Activated naive CD4-positive, alpha-beta T cell treated with anti-CD3 and anti-CD28 coated beads for 36 hours (primary cell): ENCODE measurements around the gene HADH. TPM values are rescaled to one million over a fixed set of nuclear protein-coding genes. Genes with fewer than 3 reads are reported as not detected.

Experiments
- CTCF ChIA-PET: fragments of 350-600 bp; sonication (Branson Sonifier 250); formaldehyde crosslinking; loops from one replicate; lab custom pipeline; 2021; ENCODE audit warnings: antibody characterized with exemption; lab: Charles Lee
- DNase-seq: peaks from one replicate; pipeline ENCODE4 v3.0.0-alpha.2; 2020
- H3K27ac Mint-ChIP-seq: one replicate; pipeline ENCODE4 v1.8.0; 2021; ENCODE audit warnings: mild to moderate bottlenecking, mixed read lengths
- H3K27me3 Mint-ChIP-seq: one replicate; pipeline ENCODE4 v1.8.0; 2021; ENCODE audit warnings: low read depth, mixed read lengths
- H3K36me3 Mint-ChIP-seq: one replicate; pipeline ENCODE4 v1.8.0; 2021; ENCODE audit warnings: low read depth, mixed read lengths
- H3K4me1 Mint-ChIP-seq: one replicate; pipeline ENCODE4 v1.8.0; 2021; ENCODE audit warnings: low read depth, mixed read lengths
- H3K4me3 Mint-ChIP-seq: one replicate; pipeline ENCODE4 v1.8.0; 2021; ENCODE audit warnings: mild to moderate bottlenecking, moderate library complexity, mixed read lengths
- H3K9me3 Mint-ChIP-seq: one replicate; pipeline ENCODE4 v1.8.0; 2021; ENCODE audit warnings: mixed read lengths
- intact Hi-C: fragments of 100-400 bp; cut with micrococcal nuclease; formaldehyde crosslinking; loops from one replicate; pipeline ENCODE4 v1.15.1; 2023
- total RNA-seq, 2 experiments: library from RNA; stranded (reverse); gene quantifications; one replicate each; pipeline ENCODE4 v1.2.3, GENCODE V29; 2021

HADH gene
- total RNA-seq, 2 experiments from 2014 or later, result 56.1 to 57.6 TPM

- peaks cover 13% of the 10 kb centered on the region for H3K4me1 Mint-ChIP-seq
- peak; percentile 95 for DNase-seq
- no peak overlapping the region for H3K4me3 Mint-ChIP-seq
- intact Hi-C loops, result loop anchor here (1.0 to 10.0 kb wide), 6 partner anchors 475 to 1389 kb away; no protein-coding TSS in a partner anchor
- no peaks in the 10 kb centered on the region for H3K27me3 Mint-ChIP-seq
- peaks cover 23% of the 10 kb centered on the region for H3K36me3 Mint-ChIP-seq
- no peaks in the 10 kb centered on the region for H3K9me3 Mint-ChIP-seq
- H3K27ac Mint-ChIP-seq, result no peak overlapping the region
- CTCF ChIA-PET, result interaction anchor here (0.6 to 5.1 kb wide), 52 partner anchors 9 to 1388 kb away, joined by 3 to 90 read pairs (median 4); partner anchors contain the start of gene RPL34
Measured at GRCh38 chr4:108018040-108018883, 28.6 kb downstream of the HADH start.

- peaks cover 29% of the 10 kb centered on the region for H3K36me3 Mint-ChIP-seq
Measured at GRCh38 chr4:108018884-108019187, 29.1 kb downstream of the HADH start.

GRCh38 chr4:108024085-108024877 lies 34.6 kb downstream of the HADH start:
- no peaks in the 10 kb centered on the region for H3K9me3 Mint-ChIP-seq
- H3K27me3 Mint-ChIP-seq, result no peaks in the 10 kb centered on the region
- H3K4me3 Mint-ChIP-seq, result no peak overlapping the region
- CTCF ChIA-PET, result no interaction called here
- H3K4me1 Mint-ChIP-seq, result peaks cover 23% of the 10 kb centered on the region
- H3K36me3 Mint-ChIP-seq, result peaks cover 33% of the 10 kb centered on the region
- no peak overlapping the region for H3K27ac Mint-ChIP-seq
- DNase-seq, result no peak
- intact Hi-C loops, result no loop called here

More at GRCh38 chr4:108018884-108019187, 29.1 kb downstream of the HADH start:
- Mint-ChIP-seq H3K4me3 (no peak overlapping the region), H3K27me3 (no peaks in the 10 kb centered on the region), H3K4me1 (peaks cover 13% of the 10 kb centered on the region), H3K27ac (no peak overlapping the region), H3K9me3 (no peaks in the 10 kb centered on the region)
- intact Hi-C loops, result loop anchor here (1.0 to 10.0 kb wide), 6 partner anchors 474 to 1388 kb away; no protein-coding TSS in a partner anchor
- no peak for DNase-seq
- CTCF ChIA-PET, result interaction anchor here (0.6 to 5.1 kb wide), 57 partner anchors 9 to 1387 kb away, joined by 3 to 90 read pairs (median 4); partner anchors contain the start of gene RPL34

GRCh38 chr4:108024878-108025165 lies 35.1 kb downstream of the HADH start:
- H3K36me3 Mint-ChIP-seq, result peaks cover 28% of the 10 kb centered on the region
- CTCF ChIA-PET, result no interaction called here

GRCh38 chr4:108029016-108029720 lies 39.5 kb downstream of the HADH start:
- H3K9me3 Mint-ChIP-seq, result peaks cover 1% of the 10 kb centered on the region
- no peaks in the 10 kb centered on the region for H3K27me3 Mint-ChIP-seq
- CTCF ChIA-PET, result interaction anchor here (0.9 to 5.2 kb wide), 22 partner anchors 10 to 621 kb away, joined by 3 to 56 read pairs (median 6); partner anchors contain the start of gene OSTC
- H3K4me3 Mint-ChIP-seq, result peak overlapping the region; percentile 51
- H3K27ac Mint-ChIP-seq, result peak overlapping the region; percentile 97
- H3K4me1 Mint-ChIP-seq, result peaks cover 59% of the 10 kb centered on the region
- intact Hi-C loops, result no loop called here
- H3K36me3 Mint-ChIP-seq, result peaks cover 20% of the 10 kb centered on the region
- peak; percentile 75 for DNase-seq

More at GRCh38 chr4:108024878-108025165, 35.1 kb downstream of the HADH start:
- H3K27me3 Mint-ChIP-seq, result no peaks in the 10 kb centered on the region
- DNase-seq, result no peak
- intact Hi-C loops, result no loop called here
- peaks cover 24% of the 10 kb centered on the region for H3K4me1 Mint-ChIP-seq
- no peak overlapping the region for H3K4me3 Mint-ChIP-seq
- H3K9me3 Mint-ChIP-seq, result no peaks in the 10 kb centered on the region
- H3K27ac Mint-ChIP-seq, result no peak overlapping the region

GRCh38 chr4:108029731-108030130 lies 40.0 kb downstream of the HADH start:
- peak overlapping the region; percentile 97 for H3K27ac Mint-ChIP-seq
- DNase-seq, result peak; percentile 35
- H3K9me3 Mint-ChIP-seq, result peaks cover 1% of the 10 kb centered on the region
- H3K27me3 Mint-ChIP-seq, result no peaks in the 10 kb centered on the region
- peak overlapping the region; percentile 52 for H3K4me3 Mint-ChIP-seq
- H3K4me1 Mint-ChIP-seq, result peaks cover 65% of the 10 kb centered on the region
- peaks cover 23% of the 10 kb centered on the region for H3K36me3 Mint-ChIP-seq
- intact Hi-C loops, result loop anchor here (1.0 to 2.0 kb wide), 12 partner anchors 15 to 591 kb away; partner anchors contain the start of genes HADH and RPL34
- CTCF ChIA-PET, result interaction anchor here (0.7 to 5.2 kb wide), 48 partner anchors 10 to 621 kb away, joined by 3 to 56 read pairs (median 5); partner anchors contain the start of genes LEF1 and OSTC

GRCh38 chr4:108030332-108030731 lies 40.6 kb downstream of the HADH start:
- Mint-ChIP-seq H3K27ac (peak overlapping the region; percentile 97), H3K27me3 (no peaks in the 10 kb centered on the region), H3K9me3 (peaks cover 1% of the 10 kb centered on the region), H3K4me1 (peaks cover 70% of the 10 kb centered on the region), H3K4me3 (peak overlapping the region; percentile 52), H3K36me3 (peaks cover 26% of the 10 kb centered on the region)
- peak; percentile 92 for DNase-seq
- intact Hi-C loops, result loop anchor here (1.0 to 2.0 kb wide), 12 partner anchors 14 to 590 kb away; partner anchors contain the start of genes HADH and RPL34
- CTCF ChIA-PET, result interaction anchor here (0.7 to 5.2 kb wide), 58 partner anchors 11 to 620 kb away, joined by 3 to 56 read pairs (median 4); partner anchors contain the start of genes LEF1 and OSTC

- peak overlapping the region; percentile 43 for H3K4me3 Mint-ChIP-seq
- DNase-seq, result peak; percentile 85
- H3K36me3 Mint-ChIP-seq, result peaks cover 27% of the 10 kb centered on the region
- H3K27ac Mint-ChIP-seq, result peak overlapping the region; percentile 97
- intact Hi-C loops, result loop anchor here (1.0 to 2.0 kb wide), 14 partner anchors 13 to 451 kb away; no protein-coding TSS in a partner anchor
- peaks cover 1% of the 10 kb centered on the region for H3K9me3 Mint-ChIP-seq
- peaks cover 82% of the 10 kb centered on the region for H3K4me1 Mint-ChIP-seq
- CTCF ChIA-PET, result interaction anchor here (0.5 to 5.2 kb wide), 27 partner anchors 12 to 566 kb away, joined by 3 to 56 read pairs (median 6); no protein-coding TSS in a partner anchor
- no peaks in the 10 kb centered on the region for H3K27me3 Mint-ChIP-seq
Measured at GRCh38 chr4:108031427-108032083, 41.9 kb downstream of the HADH start.

- intact Hi-C loops, result no loop called here
- peaks cover 26% of the 10 kb centered on the region for H3K36me3 Mint-ChIP-seq
- H3K27ac Mint-ChIP-seq, result no peak overlapping the region
- H3K4me1 Mint-ChIP-seq, result peaks cover 91% of the 10 kb centered on the region
- no peak for DNase-seq
- no peak overlapping the region for H3K4me3 Mint-ChIP-seq
- CTCF ChIA-PET, result interaction anchor here (0.8 to 4.7 kb wide), 7 partner anchors 14 to 66 kb away, joined by 3 to 16 read pairs (median 3); no protein-coding TSS in a partner anchor
- no peaks in the 10 kb centered on the region for H3K27me3 Mint-ChIP-seq
- H3K9me3 Mint-ChIP-seq, result peaks cover 1% of the 10 kb centered on the region
Measured at GRCh38 chr4:108033348-108033747, 43.7 kb downstream of the HADH start.

GRCh38 chr4:108034565-108034964 lies 44.9 kb downstream of the HADH start:
- Mint-ChIP-seq H3K4me1 (peaks cover 86% of the 10 kb centered on the region), H3K36me3 (peaks cover 21% of the 10 kb centered on the region), H3K27me3 (no peaks in the 10 kb centered on the region), H3K27ac (peak overlapping the region; percentile 72), H3K9me3 (peaks cover 1% of the 10 kb centered on the region), H3K4me3 (peak overlapping the region; percentile 33)
- DNase-seq, result peak; percentile 62
- CTCF ChIA-PET, result interaction anchor here (0.7 to 1.9 kb wide), 11 partner anchors 9 to 538 kb away, joined by 3 to 6 read pairs (median 3); no protein-coding TSS in a partner anchor
- intact Hi-C loops, result no loop called here

GRCh38 chr4:108035691-108036090 lies 46.0 kb downstream of the HADH start:
- CTCF ChIA-PET, result interaction anchor here (0.6 to 1.9 kb wide), 14 partner anchors 8 to 281 kb away, joined by 3 to 6 read pairs (median 4); no protein-coding TSS in a partner anchor
- peak overlapping the region; percentile 98 for H3K27ac Mint-ChIP-seq
- H3K4me1 Mint-ChIP-seq, result peaks cover 75% of the 10 kb centered on the region
- peak overlapping the region; percentile 72 for H3K4me3 Mint-ChIP-seq
- intact Hi-C loops, result loop anchor here (1.0 kb wide), 1 partner anchor 10 kb away; no protein-coding TSS in a partner anchor
- H3K36me3 Mint-ChIP-seq, result peaks cover 20% of the 10 kb centered on the region
- DNase-seq, result peak; percentile 41
- no peaks in the 10 kb centered on the region for H3K27me3 Mint-ChIP-seq
- peaks cover 1% of the 10 kb centered on the region for H3K9me3 Mint-ChIP-seq
